Uterus (tissue), 2 donors: ENCODE results near the gene PTCH1.

Source experiments
- POLR2A ChIP-seq, 2 donors: fragments of 450-650 bp; IDR thresholded peaks; one replicate each; pipeline ENCODE4 v1.6.1; 2016; ENCODE audit warnings: antibody characterized with exemption in 2 of 2, mild to moderate bottlenecking in 1 of 2, moderate library complexity in 1 of 2
- TF ChIP-seq, protein P1 (sequence below), 4 experiments: fragments of 200-600 bp in 2 of 4; fragments of 450-650 bp in 2 of 4; sonication (generic) in 2 of 4; IDR thresholded peaks; one replicate each; pipeline ENCODE4 v1.5.1; 2016 to 2019; ENCODE audit warnings: antibody characterized with exemption in 4 of 4, mild to moderate bottlenecking in 2 of 4, moderate library complexity in 1 of 4

DNA sequence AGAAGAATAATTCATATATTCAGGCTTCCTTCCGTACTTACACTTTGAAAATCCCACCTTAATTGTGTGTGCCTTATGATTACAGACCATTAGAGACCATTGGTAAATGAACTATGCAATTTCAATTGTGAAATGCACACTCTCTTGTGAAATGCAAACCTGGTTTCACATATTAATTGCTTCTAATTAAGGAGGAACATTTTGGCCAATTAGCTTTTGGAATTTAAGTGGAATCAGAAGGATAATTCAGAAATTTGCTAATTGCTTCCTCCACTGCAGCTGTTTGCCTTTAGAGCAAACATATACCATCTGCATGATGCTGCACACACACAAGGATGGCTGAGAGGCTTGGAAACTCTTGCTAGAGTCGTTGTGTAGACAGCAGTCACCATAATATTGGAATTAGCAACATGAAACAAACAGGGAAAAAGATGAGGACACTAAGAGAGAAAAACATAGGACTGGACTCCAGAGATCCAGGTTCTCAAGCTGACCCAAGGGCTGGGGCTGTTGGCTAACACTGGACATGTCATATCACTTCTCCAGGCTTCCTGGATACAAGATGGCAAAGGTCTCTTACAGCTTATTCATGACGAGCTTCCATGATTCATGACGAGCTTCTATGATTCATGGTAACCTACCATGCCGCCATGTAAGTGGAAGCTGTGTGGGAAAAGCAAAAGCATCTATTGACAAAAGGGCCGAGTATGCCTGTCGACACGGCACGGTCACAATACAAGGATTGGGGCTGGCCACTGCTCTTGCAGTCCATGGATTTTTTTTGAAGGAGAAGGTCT lies 78.0 kb downstream of the PTCH1 start:
- TF ChIP-seq, protein P1, sequence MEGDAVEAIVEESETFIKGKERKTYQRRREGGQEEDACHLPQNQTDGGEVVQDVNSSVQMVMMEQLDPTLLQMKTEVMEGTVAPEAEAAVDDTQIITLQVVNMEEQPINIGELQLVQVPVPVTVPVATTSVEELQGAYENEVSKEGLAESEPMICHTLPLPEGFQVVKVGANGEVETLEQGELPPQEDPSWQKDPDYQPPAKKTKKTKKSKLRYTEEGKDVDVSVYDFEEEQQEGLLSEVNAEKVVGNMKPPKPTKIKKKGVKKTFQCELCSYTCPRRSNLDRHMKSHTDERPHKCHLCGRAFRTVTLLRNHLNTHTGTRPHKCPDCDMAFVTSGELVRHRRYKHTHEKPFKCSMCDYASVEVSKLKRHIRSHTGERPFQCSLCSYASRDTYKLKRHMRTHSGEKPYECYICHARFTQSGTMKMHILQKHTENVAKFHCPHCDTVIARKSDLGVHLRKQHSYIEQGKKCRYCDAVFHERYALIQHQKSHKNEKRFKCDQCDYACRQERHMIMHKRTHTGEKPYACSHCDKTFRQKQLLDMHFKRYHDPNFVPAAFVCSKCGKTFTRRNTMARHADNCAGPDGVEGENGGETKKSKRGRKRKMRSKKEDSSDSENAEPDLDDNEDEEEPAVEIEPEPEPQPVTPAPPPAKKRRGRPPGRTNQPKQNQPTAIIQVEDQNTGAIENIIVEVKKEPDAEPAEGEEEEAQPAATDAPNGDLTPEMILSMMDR (IDR thresholded peaks at IDR 0.05), result no peak
- TF ChIP-seq POLR2A (IDR thresholded peaks at IDR 0.05), result no peak
